ENCODE results near the gene KBTBD4.
"Not testable (repeated sequence)": the region's sequence is repeated elsewhere in the genome, so short reads cannot be mapped to it uniquely, and the experiment has no call there.

KBTBD4 gene

DNA sequence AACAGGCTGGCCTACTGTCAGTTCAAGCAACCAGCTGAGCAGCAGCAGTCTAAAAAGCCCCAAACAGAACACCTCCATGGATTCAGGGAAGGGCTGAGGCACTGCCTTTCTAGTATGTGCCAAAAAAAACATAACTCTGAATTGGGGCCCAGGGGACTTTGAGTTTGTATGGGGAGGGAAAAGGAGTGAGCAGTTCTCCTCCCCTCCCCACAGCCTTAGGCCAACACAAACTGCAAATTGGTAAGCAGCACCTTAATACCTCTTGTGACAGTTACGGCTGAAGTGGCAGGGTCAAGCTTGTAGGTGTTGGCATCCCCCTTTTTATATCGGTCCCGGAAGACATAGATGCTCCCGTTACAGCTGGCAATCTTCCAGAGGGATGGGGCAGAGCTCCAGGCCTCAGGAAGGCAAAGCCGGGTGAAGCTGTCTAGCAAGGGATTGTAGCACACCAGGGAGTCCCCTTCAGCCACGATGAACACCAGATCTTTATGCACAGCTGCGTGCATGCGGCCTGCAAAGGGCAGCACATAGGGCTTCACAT, 6.0 kb downstream of the KBTBD4 start:
- Histone ChIP-seq H3K4me3 (ENCODE audit: low read length in 2 of 2) (no peak overlapping the region), H3K27ac (ENCODE audit: low read length) (no peak overlapping the region), H3K27me3 (ENCODE audit: control insufficient read depth in 1 of 2, insufficient read depth in 2 of 2, low read length in 2 of 2) (no peaks in the 10 kb centered on the region), H3K36me3 (ENCODE audit: control insufficient read depth in 2 of 2, insufficient read depth in 2 of 2, low read length in 2 of 2) (peaks cover 36 to 38% of the 10 kb centered on the region in 2 donors), H3K9ac (ENCODE audit: low read length in 2 of 2) (no peak overlapping the region), H3K4me1 (ENCODE audit: control insufficient read depth, insufficient read depth, low read length) (peaks cover 17% of the 10 kb centered on the region), H3K9me3 (ENCODE audit: control insufficient read depth in 2 of 2, low read length in 2 of 2) (no peaks in the 10 kb centered on the region)

- no peak overlapping the region for H3K27ac ChIP-seq (ENCODE audit: low read length)
- peaks cover 9% of the 10 kb centered on the region for H3K4me1 ChIP-seq (ENCODE audit: control insufficient read depth, insufficient read depth, low read length)
- peaks cover 35 to 36% of the 10 kb centered on the region in 2 donors for H3K36me3 ChIP-seq (ENCODE audit: control insufficient read depth in 2 of 2, insufficient read depth in 2 of 2, low read length in 2 of 2)
- H3K9me3 ChIP-seq (ENCODE audit: control insufficient read depth in 2 of 2, low read length in 2 of 2): no peaks in the 10 kb centered on the region
- H3K4me3 ChIP-seq (ENCODE audit: low read length in 2 of 2): no peak overlapping the region
- no peak overlapping the region for H3K9ac ChIP-seq (ENCODE audit: low read length in 2 of 2)
- no peaks in the 10 kb centered on the region for H3K27me3 ChIP-seq (ENCODE audit: control insufficient read depth in 1 of 2, insufficient read depth in 2 of 2, low read length in 2 of 2)
These were observed 6.9 kb downstream of the KBTBD4 start for GRCh38 chr11:47571895-47572294.

DNA sequence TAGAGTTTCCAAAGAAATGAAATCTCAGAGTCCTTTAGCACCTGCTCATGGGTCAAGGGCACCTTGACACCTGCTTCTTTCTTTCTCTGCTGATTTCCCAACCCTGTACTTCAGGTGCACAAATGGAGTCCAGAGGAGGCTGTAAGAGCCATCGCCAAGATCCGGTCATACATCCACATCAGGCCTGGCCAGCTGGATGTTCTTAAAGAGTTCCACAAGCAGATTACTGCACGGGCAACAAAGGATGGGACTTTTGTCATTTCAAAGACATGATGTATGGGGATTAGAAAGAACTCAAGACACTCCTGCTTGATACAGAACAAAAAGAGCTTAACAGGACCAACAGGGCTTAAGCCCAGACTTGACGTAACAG, 7.4 kb downstream of the KBTBD4 start:
- H3K27ac ChIP-seq (ENCODE audit: low read length): no peak overlapping the region
- H3K4me1 ChIP-seq (ENCODE audit: control insufficient read depth, insufficient read depth, low read length): peaks cover 13% of the 10 kb centered on the region
- H3K36me3 ChIP-seq (ENCODE audit: control insufficient read depth in 2 of 2, insufficient read depth in 2 of 2, low read length in 2 of 2): peaks cover 35 to 36% of the 10 kb centered on the region in 2 donors
- no peak overlapping the region for H3K4me3 ChIP-seq (ENCODE audit: low read length in 2 of 2)
- no peak overlapping the region for H3K9ac ChIP-seq (ENCODE audit: low read length in 2 of 2)
- no peaks in the 10 kb centered on the region for H3K9me3 ChIP-seq (ENCODE audit: control insufficient read depth in 2 of 2, low read length in 2 of 2)
- no peaks in the 10 kb centered on the region for H3K27me3 ChIP-seq (ENCODE audit: control insufficient read depth in 1 of 2, insufficient read depth in 2 of 2, low read length in 2 of 2)

GRCh38 chr11:47570651-47571356, 8.0 kb downstream of the KBTBD4 start:
- Histone ChIP-seq H3K4me1 (ENCODE audit: control insufficient read depth, insufficient read depth, low read length) (peaks cover 17% of the 10 kb centered on the region), H3K36me3 (ENCODE audit: control insufficient read depth in 2 of 2, insufficient read depth in 2 of 2, low read length in 2 of 2) (peaks cover 35 to 36% of the 10 kb centered on the region in 2 donors), H3K9ac (ENCODE audit: low read length in 2 of 2) (no peak overlapping the region), H3K27me3 (ENCODE audit: control insufficient read depth in 1 of 2, insufficient read depth in 2 of 2, low read length in 2 of 2) (no peaks in the 10 kb centered on the region), H3K4me3 (ENCODE audit: low read length in 2 of 2) (no peak overlapping the region), H3K27ac (ENCODE audit: low read length) (no peak overlapping the region), H3K9me3 (ENCODE audit: control insufficient read depth in 2 of 2, low read length in 2 of 2) (no peaks in the 10 kb centered on the region)

DNA sequence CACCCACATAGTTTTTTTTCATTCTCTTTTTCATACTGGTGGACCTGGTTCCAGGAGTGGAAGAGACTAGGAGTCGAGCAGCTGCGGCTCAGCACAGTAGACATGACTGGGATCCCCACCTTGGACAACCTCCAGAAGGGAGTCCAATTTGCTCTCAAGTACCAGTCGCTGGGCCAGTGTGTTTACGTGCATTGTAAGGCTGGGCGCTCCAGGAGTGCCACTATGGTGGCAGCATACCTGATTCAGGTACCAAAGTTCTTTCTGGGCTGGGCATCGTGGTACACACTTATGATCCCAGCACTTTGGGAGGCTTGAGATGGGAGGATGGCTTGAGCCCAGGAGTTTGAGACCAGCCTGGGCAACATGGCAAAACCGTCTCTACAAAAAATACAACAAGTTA, 9.1 kb downstream of the KBTBD4 start:
- peaks cover 24% of the 10 kb centered on the region for H3K4me1 ChIP-seq (ENCODE audit: control insufficient read depth, insufficient read depth, low read length)
- H3K9me3 ChIP-seq (ENCODE audit: control insufficient read depth in 2 of 2, low read length in 2 of 2): no peaks in the 10 kb centered on the region
- H3K9ac ChIP-seq (ENCODE audit: low read length in 2 of 2): no peak overlapping the region
- no peak overlapping the region for H3K4me3 ChIP-seq (ENCODE audit: low read length in 2 of 2)
- H3K36me3 ChIP-seq (ENCODE audit: control insufficient read depth in 2 of 2, insufficient read depth in 2 of 2, low read length in 2 of 2): peaks cover 31 to 36% of the 10 kb centered on the region in 2 donors
- H3K27ac ChIP-seq (ENCODE audit: low read length): no peak overlapping the region
- H3K27me3 ChIP-seq (ENCODE audit: control insufficient read depth in 1 of 2, insufficient read depth in 2 of 2, low read length in 2 of 2): no peaks in the 10 kb centered on the region

DNA sequence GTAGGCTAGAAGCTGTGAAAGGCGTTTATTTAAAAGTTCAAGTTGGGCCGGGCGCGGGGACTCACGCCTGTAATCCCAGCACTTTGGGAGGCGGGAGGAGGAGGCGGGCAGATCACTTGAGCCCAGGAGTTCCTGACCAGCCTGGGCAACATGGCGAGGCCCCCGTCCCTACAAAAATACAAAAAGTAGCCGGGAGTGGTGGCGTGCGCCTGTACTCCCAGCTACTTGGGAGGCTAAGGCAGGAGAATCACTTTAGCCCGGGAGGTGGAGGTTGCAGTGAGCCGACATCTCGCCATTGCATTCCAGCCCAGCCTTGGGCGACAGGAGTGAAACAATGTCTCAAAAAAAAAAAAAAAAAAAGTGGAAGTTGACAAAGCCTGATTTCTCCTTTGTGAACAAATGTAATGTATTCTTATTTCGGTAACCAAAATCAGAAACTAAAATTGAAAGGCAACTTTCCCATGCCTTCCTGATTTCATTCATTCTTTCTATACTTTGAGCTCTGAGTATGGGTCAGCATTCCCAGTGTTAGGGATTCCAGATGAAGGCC, 12.5 kb downstream of the KBTBD4 start:
- peak overlapping the region; percentile 74 for H3K27ac ChIP-seq (ENCODE audit: low read length)
- peaks cover 7 to 12% of the 10 kb centered on the region in 2 donors for H3K36me3 ChIP-seq (ENCODE audit: control insufficient read depth in 2 of 2, insufficient read depth in 2 of 2, low read length in 2 of 2)
- peak overlapping the region; percentile 81 to 92 for H3K9ac ChIP-seq (ENCODE audit: low read length in 2 of 2)
- H3K9me3 ChIP-seq (ENCODE audit: control insufficient read depth in 2 of 2, low read length in 2 of 2): no peaks in the 10 kb centered on the region
- peaks cover 15% of the 10 kb centered on the region for H3K4me1 ChIP-seq (ENCODE audit: control insufficient read depth, insufficient read depth, low read length)
- H3K27me3 ChIP-seq (ENCODE audit: control insufficient read depth in 1 of 2, insufficient read depth in 2 of 2, low read length in 2 of 2): no peaks in the 10 kb centered on the region
- H3K4me3 ChIP-seq (ENCODE audit: low read length in 2 of 2): peak overlapping the region; percentile 86 to 88

DNA sequence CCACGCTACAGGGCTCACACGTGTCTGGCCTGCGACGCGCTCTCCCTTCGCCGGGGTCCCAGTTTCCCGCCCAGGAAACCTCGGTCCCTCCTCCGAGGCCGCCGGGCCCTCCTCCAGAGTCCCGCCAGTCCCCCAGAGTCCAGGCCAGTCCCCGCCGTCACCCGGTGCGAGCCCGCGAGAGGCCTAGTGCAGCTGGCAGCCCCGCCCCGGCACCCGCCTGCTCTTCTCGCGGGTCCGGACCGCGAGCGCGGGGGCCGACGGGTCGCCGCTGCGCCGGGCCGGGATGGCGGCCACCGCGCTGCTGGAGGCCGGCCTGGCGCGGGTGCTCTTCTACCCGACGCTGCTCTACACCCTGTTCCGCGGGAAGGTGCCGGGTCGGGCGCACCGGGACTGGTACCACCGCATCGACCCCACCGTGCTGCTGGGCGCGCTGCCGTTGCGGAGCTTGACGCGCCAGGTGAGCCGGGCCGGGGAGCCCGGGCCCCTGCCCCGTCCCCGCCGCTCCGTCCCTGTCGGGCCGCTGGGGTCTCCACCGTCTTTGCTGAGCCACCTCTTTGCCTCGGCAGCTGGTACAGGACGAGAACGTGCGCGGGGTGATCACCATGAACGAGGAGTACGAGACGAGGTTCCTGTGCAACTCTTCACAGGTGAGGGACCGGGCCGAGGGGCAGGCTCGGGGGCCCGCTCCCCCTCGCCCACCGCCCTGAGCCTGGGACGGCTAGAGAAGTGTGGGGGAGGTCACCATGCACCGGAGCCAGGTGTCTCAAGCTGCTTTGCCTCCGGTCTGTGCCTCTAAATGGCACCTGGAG, 13.2 kb downstream of the KBTBD4 start, which contains the start of gene PTPMT1:
Gene PTPMT1, plus strand, starts transcription at position 260 of the 809 bp plus-strand sequence. Its CDS starts 24 bp downstream, at position 284.
- Histone ChIP-seq H3K9ac (ENCODE audit: low read length in 2 of 2) (peak within 1 kb of the TSS; percentile 81 to 92), H3K27me3 (ENCODE audit: control insufficient read depth in 1 of 2, insufficient read depth in 2 of 2, low read length in 2 of 2) (no peaks in the 10 kb centered on the region), H3K9me3 (ENCODE audit: control insufficient read depth in 2 of 2, low read length in 2 of 2) (no peaks in the 10 kb centered on the region), H3K27ac (ENCODE audit: low read length) (peak within 1 kb of the TSS; percentile 74), H3K4me1 (ENCODE audit: control insufficient read depth, insufficient read depth, low read length) (peaks cover 15% of the 10 kb centered on the region), H3K36me3 (ENCODE audit: control insufficient read depth in 2 of 2, insufficient read depth in 2 of 2, low read length in 2 of 2) (peaks cover 7 to 8% of the 10 kb centered on the region in 2 donors), H3K4me3 (ENCODE audit: low read length in 2 of 2) (peak within 1 kb of the TSS; percentile 86 to 88)

- H3K27ac ChIP-seq (ENCODE audit: low read length): peak overlapping the region; percentile 74
- peaks cover 15% of the 10 kb centered on the region for H3K4me1 ChIP-seq (ENCODE audit: control insufficient read depth, insufficient read depth, low read length)
- H3K9me3 ChIP-seq (ENCODE audit: control insufficient read depth in 2 of 2, low read length in 2 of 2): no peaks in the 10 kb centered on the region
- peak overlapping the region; percentile 81 to 92 for H3K9ac ChIP-seq (ENCODE audit: low read length in 2 of 2)
- H3K27me3 ChIP-seq (ENCODE audit: control insufficient read depth in 1 of 2, insufficient read depth in 2 of 2, low read length in 2 of 2): no peaks in the 10 kb centered on the region
- H3K36me3 ChIP-seq (ENCODE audit: control insufficient read depth in 2 of 2, insufficient read depth in 2 of 2, low read length in 2 of 2): peaks cover 3 to 7% of the 10 kb centered on the region in 2 donors
- peak overlapping the region; percentile 86 to 88 for H3K4me3 ChIP-seq (ENCODE audit: low read length in 2 of 2)
These were observed 13.8 kb downstream of the KBTBD4 start for GRCh38 chr11:47564933-47565339.

- H3K9me3 ChIP-seq (ENCODE audit: control insufficient read depth in 2 of 2, low read length in 2 of 2); H3K27me3 ChIP-seq (ENCODE audit: control insufficient read depth in 1 of 2, insufficient read depth in 2 of 2, low read length in 2 of 2); H3K36me3 ChIP-seq (ENCODE audit: control insufficient read depth in 2 of 2, insufficient read depth in 2 of 2, low read length in 2 of 2); H3K27ac ChIP-seq (ENCODE audit: low read length); H3K9ac ChIP-seq (ENCODE audit: low read length in 2 of 2): not testable (repeated sequence)
- Histone ChIP-seq H3K4me1 (ENCODE audit: control insufficient read depth, insufficient read depth, low read length) (peaks cover 15% of the 10 kb centered on the region), H3K4me3 (ENCODE audit: low read length in 2 of 2) (peak overlapping the region in 1 of 2 donors; percentile 88)
These were observed 14.4 kb downstream of the KBTBD4 start for GRCh38 chr11:47564366-47564765.

- H3K27ac ChIP-seq (ENCODE audit: low read length); H3K9ac ChIP-seq (ENCODE audit: low read length in 2 of 2); H3K36me3 ChIP-seq (ENCODE audit: control insufficient read depth in 2 of 2, insufficient read depth in 2 of 2, low read length in 2 of 2); H3K27me3 ChIP-seq (ENCODE audit: control insufficient read depth in 1 of 2, insufficient read depth in 2 of 2, low read length in 2 of 2); H3K4me3 ChIP-seq (ENCODE audit: low read length in 2 of 2); H3K9me3 ChIP-seq (ENCODE audit: control insufficient read depth in 2 of 2, low read length in 2 of 2): not testable (repeated sequence)
- peaks cover 15% of the 10 kb centered on the region for H3K4me1 ChIP-seq (ENCODE audit: control insufficient read depth, insufficient read depth, low read length)
These were observed 16.4 kb downstream of the KBTBD4 start for GRCh38 chr11:47562393-47562792.
